ENCODE results near the gene TP53RK. TPM values are rescaled to one million over a fixed set of nuclear protein-coding genes. Genes with fewer than 3 reads are reported as not detected.
A peak's percentile ranks its signal among the peaks of the same experiment; 100 is the strongest.

The TP53RK gene
- total RNA-seq, 4 donors from 2014 or later, result 12.4 to 26.7 (median 18.3) TPM

GRCh38 chr20:46683011-46683667 is 6.1 kb downstream of the TP53RK start:
- H3K4me3 ChIP-seq, result no peak overlapping the region
- no peak overlapping the region for H3K27ac ChIP-seq
- no peaks in the 10 kb centered on the region for H3K9me3 ChIP-seq
- TF ChIP-seq POLR2A (IDR thresholded peaks at IDR 0.05), result no peak
- intact Hi-C loops (cut with DNase I; ENCODE audit: low total_unique reads) (no loop called here), in situ Hi-C loops (cut with MboI; ENCODE audit: low pct_ligation_motif_present in 1 of 4, low pct_unique_long_range_greater_than_20kb in 1 of 4, low sequenced_read_pairs in 3 of 4) (loop anchor here in 2 of 4 donors (10.0 to 25.0 kb wide), 2 partner anchors 158 to 171 kb away; partner anchors contain the start of gene ZNF334 (in 1 of the 2))
- H3K27me3 ChIP-seq, result no peaks in the 10 kb centered on the region
- peaks cover 0 to 13% (median 0%) of the 10 kb centered on the region in 4 donors for H3K36me3 ChIP-seq
- DNase-seq, result no peak
- H3K4me1 ChIP-seq, result peaks cover 8 to 32% (median 23%) of the 10 kb centered on the region in 4 donors
- WGBS, 2 donors (ENCODE audit: low coverage in 1 of 2), result 33 to 63% methylated on average over 3 to 12 of the region's 12 CpGs

- intact Hi-C loops (cut with DNase I; ENCODE audit: low total_unique reads), result no loop called here
- no peaks in the 10 kb centered on the region for H3K9me3 ChIP-seq
- DNase-seq, result no peak
- in situ Hi-C loops (cut with MboI; ENCODE audit: low pct_ligation_motif_present in 1 of 4, low pct_unique_long_range_greater_than_20kb in 1 of 4, low sequenced_read_pairs in 3 of 4), result loop anchor here in 2 of 4 donors (10.0 to 25.0 kb wide), 2 partner anchors 157 to 170 kb away; partner anchors contain the start of gene ZNF334 (in 1 of the 2)
- no peak overlapping the region for H3K27ac ChIP-seq
- H3K36me3 ChIP-seq, result peaks cover 0 to 13% (median 0%) of the 10 kb centered on the region in 4 donors
- no peak overlapping the region for H3K4me3 ChIP-seq
- 82 to 96% methylated on average over 2 to 9 of the region's 9 CpGs for WGBS, 2 donors (ENCODE audit: low coverage in 1 of 2)
- no peaks in the 10 kb centered on the region for H3K27me3 ChIP-seq
- TF ChIP-seq POLR2A (IDR thresholded peaks at IDR 0.05) (no peak), CTCF (IDR thresholded peaks at IDR 0.05) (no peak), POLR2AphosphoS5 (IDR thresholded peaks at IDR 0.05) (no peak), EP300 (IDR thresholded peaks at IDR 0.05; ENCODE audit: low read depth) (no peak)
- H3K4me1 ChIP-seq, result peaks cover under 1 to 23% (median 14%) of the 10 kb centered on the region in 4 donors
Observed at GRCh38 chr20:46682063-46682821, 7.0 kb downstream of the TP53RK start.

GRCh38 chr20:46681032-46681854 is 8.0 kb downstream of the TP53RK start:
- in situ Hi-C loops (cut with MboI; ENCODE audit: low pct_ligation_motif_present in 1 of 4, low pct_unique_long_range_greater_than_20kb in 1 of 4, low sequenced_read_pairs in 3 of 4), result loop anchor here in 2 of 4 donors (10.0 to 25.0 kb wide), 2 partner anchors 156 to 169 kb away; partner anchors contain the start of gene ZNF334 (in 1 of the 2)
- peaks cover 0 to 13% (median 0%) of the 10 kb centered on the region in 4 donors for H3K36me3 ChIP-seq
- H3K27me3 ChIP-seq, result no peaks in the 10 kb centered on the region
- no peaks in the 10 kb centered on the region for H3K9me3 ChIP-seq
- WGBS, 2 donors (ENCODE audit: low coverage in 1 of 2), result 35 to 52% methylated on average over 10 to 14 of the region's 14 CpGs
- peak; percentile 70 for DNase-seq
- intact Hi-C loops (cut with DNase I; ENCODE audit: low total_unique reads), result no loop called here
- no peak overlapping the region for H3K27ac ChIP-seq
- H3K4me1 ChIP-seq, result peaks cover 0 to 14% (median 9%) of the 10 kb centered on the region in 4 donors
- H3K4me3 ChIP-seq, result no peak overlapping the region
- TF ChIP-seq CTCF (IDR thresholded peaks at IDR 0.05) (peak; percentile 74 to 88 (median 82)), POLR2AphosphoS5 (IDR thresholded peaks at IDR 0.05) (no peak), EP300 (IDR thresholded peaks at IDR 0.05; ENCODE audit: low read depth) (no peak), POLR2A (IDR thresholded peaks at IDR 0.05) (no peak)

GRCh38 chr20:46680684-46681031 is 8.6 kb downstream of the TP53RK start:
- in situ Hi-C loops (cut with MboI; ENCODE audit: low pct_ligation_motif_present in 1 of 4, low pct_unique_long_range_greater_than_20kb in 1 of 4, low sequenced_read_pairs in 3 of 4), result loop anchor here in 2 of 4 donors (10.0 to 25.0 kb wide), 2 partner anchors 156 to 168 kb away; partner anchors contain the start of gene ZNF334 (in 1 of the 2)
- WGBS, 2 donors (ENCODE audit: low coverage in 1 of 2), result 81% methylated on average over 2 of the region's 2 CpGs; no CpG with 5 or more reads in 1 of the 2 donors

More at GRCh38 chr20:46680684-46681031, 8.6 kb downstream of the TP53RK start:
- Histone ChIP-seq H3K36me3 (peaks cover 0 to 9% (median 0%) of the 10 kb centered on the region in 4 donors), H3K9me3 (no peaks in the 10 kb centered on the region), H3K27me3 (no peaks in the 10 kb centered on the region), H3K4me3 (no peak overlapping the region), H3K27ac (no peak overlapping the region), H3K4me1 (peaks cover 0 to 13% (median 9%) of the 10 kb centered on the region in 4 donors)
- no peak for DNase-seq
- intact Hi-C loops (cut with DNase I; ENCODE audit: low total_unique reads), result no loop called here
- TF ChIP-seq EP300 (IDR thresholded peaks at IDR 0.05; ENCODE audit: low read depth), result no peak
- no peak for TF ChIP-seq POLR2AphosphoS5 (IDR thresholded peaks at IDR 0.05)
- TF ChIP-seq POLR2A (IDR thresholded peaks at IDR 0.05), result no peak
- TF ChIP-seq CTCF (IDR thresholded peaks at IDR 0.05), result no peak

Data from transverse colon (tissue), 4 donors.